Lower leg skin (tissue), 4 donors: Measurements from ENCODE around the gene PCF11. TPM values are rescaled to one million over a fixed set of nuclear protein-coding genes. Genes with fewer than 3 reads are reported as not detected.

Experiments used
- DNase-seq, 2 donors: peaks; one replicate each; pipeline ENCODE4 v3.0.0-alpha.2; 2019; ENCODE audit warnings: low spot score in 2 of 2
- H3K4me3 ChIP-seq: fragments of 200-600 bp; sonication (generic); 2 replicates; pipeline ENCODE4 v1.5.1; 2017; ENCODE audit warnings: mild to moderate bottlenecking, low read depth; ENCODE audit not compliant: poor library complexity, severe bottlenecking
- POLR2A ChIP-seq, 2 donors: fragments of 450-650 bp; IDR thresholded peaks; one replicate each; pipeline ENCODE4 v1.6.1; 2016 to 2017; ENCODE audit warnings: antibody characterized with exemption in 2 of 2, mild to moderate bottlenecking in 1 of 2, moderate library complexity in 1 of 2
- WGBS, 2 donors: methylation state at CpG; one replicate each; pipeline ENCODE4 v1.1.5; 2018; 5-methylcytosine and 5-hydroxymethylcytosine counted together
- intact Hi-C: fragments of 100-400 bp; cut with DNase I; formaldehyde crosslinking; loops from one replicate; pipeline ENCODE4 v1.15.0; 2023; ENCODE audit warnings: low total_unique reads
- total RNA-seq, 4 donors: library from RNA; depleted of rRNA; stranded (reverse); fragments of >200 nt; gene quantifications; one replicate each; pipeline ENCODE4 v1.1.0, GENCODE V29; 2016
- TF ChIP-seq, protein P1 (sequence below), 3 donors: fragments of 450-650 bp; IDR thresholded peaks; one replicate each; pipeline ENCODE4 v1.5.1; 2016; ENCODE audit warnings: antibody characterized with exemption in 3 of 3, mild to moderate bottlenecking in 3 of 3, moderate library complexity in 2 of 3

PCF11 gene
- total RNA-seq, 4 donors from 2014 or later, result 91.9 to 137 (median 119) TPM

DNA sequence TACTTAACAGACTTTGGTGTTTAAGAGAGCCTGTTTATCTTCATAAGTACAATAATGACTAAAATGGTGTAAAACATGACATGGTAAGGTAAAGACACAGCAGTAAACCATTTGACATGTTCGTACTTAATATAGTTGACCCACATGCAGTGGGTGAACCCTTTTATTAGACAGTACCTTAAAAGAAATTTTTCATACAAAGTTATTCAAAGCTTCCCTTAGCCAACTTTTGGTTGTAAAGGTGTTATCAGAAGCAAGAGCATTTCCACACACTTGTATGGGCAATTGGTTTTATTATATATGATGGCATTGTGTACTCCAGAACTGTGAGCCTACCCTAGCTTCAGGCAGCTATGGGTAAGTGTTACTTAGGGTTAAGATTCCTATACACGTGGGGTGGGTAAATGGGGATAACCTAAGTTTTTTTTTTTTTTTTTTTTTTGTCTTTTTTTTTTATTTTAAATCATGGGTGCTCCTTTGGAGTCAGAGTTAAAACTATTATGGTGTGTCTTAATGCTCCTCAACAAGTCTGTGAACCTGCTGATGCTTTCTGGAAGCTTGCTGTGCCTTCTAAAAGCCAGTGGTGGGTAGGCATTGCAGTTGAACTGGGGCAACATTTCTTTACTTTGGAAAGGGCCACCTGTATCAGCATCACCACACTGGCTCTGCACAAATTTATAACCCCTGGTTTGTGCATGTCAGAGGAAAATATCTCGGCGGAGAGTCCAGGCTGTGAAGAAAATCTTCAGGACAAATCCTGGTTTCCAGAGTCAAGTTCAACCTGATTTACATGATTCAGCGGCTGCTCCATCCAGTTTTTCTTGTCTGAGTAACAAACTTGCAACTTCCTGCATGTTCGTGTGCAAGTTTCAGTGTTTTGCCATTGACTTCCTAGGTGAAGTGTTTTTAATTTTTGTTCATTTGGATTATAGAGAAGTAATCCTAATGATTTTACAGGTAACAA, 3.3 kb downstream of the PCF11 start:
- DNase-seq, result peak in 1 of 2 donors; percentile 50
- H3K4me3 ChIP-seq, result peak overlapping the region; percentile 73
- TF ChIP-seq, protein P1, sequence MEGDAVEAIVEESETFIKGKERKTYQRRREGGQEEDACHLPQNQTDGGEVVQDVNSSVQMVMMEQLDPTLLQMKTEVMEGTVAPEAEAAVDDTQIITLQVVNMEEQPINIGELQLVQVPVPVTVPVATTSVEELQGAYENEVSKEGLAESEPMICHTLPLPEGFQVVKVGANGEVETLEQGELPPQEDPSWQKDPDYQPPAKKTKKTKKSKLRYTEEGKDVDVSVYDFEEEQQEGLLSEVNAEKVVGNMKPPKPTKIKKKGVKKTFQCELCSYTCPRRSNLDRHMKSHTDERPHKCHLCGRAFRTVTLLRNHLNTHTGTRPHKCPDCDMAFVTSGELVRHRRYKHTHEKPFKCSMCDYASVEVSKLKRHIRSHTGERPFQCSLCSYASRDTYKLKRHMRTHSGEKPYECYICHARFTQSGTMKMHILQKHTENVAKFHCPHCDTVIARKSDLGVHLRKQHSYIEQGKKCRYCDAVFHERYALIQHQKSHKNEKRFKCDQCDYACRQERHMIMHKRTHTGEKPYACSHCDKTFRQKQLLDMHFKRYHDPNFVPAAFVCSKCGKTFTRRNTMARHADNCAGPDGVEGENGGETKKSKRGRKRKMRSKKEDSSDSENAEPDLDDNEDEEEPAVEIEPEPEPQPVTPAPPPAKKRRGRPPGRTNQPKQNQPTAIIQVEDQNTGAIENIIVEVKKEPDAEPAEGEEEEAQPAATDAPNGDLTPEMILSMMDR (IDR thresholded peaks at IDR 0.05), result no peak
- no peak for TF ChIP-seq POLR2A (IDR thresholded peaks at IDR 0.05)
- WGBS, 2 donors, result 11 to 23% methylated on average over 6 of the region's 6 CpGs
- intact Hi-C loops, result no loop called here

DNA sequence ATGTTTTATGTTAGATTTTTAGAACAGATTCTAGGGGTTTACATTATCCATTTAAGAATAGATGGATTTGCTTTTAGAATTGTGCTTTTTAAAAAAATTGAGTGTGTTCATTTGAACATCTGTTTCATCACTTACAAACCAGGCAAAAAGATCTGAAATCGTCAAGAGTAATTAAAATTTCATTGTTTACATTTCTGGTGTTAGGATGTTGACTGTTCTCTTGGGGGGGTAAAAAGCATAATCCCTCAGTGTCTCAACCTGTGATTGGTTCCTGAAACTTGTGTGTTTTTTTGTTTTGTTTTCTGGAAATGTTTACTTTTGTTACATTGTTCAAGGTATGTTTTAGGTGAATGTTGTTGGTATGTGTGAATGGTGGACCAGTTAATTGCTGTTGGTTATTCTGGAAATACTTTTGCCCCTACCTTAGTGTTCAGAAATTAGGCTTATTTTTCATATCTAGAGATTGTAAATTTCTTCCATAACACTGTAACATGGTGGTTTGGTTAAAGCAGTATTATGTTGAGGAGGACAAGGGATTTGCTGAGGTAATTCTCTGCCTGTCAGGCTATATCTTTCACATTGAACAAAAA, 4.8 kb downstream of the PCF11 start:
- 23 to 28% methylated on average over 1 of the region's 1 CpG for WGBS, 2 donors
- no peak overlapping the region for H3K4me3 ChIP-seq
- intact Hi-C loops, result no loop called here
- DNase-seq, result no peak
- TF ChIP-seq POLR2A (IDR thresholded peaks at IDR 0.05), result no peak
- TF ChIP-seq, protein P1 (IDR thresholded peaks at IDR 0.05), result no peak

- intact Hi-C loops, result no loop called here
- no peak overlapping the region for H3K4me3 ChIP-seq
These were observed 5.4 kb downstream of the PCF11 start for GRCh38 chr11:83162377-83162776.

DNA sequence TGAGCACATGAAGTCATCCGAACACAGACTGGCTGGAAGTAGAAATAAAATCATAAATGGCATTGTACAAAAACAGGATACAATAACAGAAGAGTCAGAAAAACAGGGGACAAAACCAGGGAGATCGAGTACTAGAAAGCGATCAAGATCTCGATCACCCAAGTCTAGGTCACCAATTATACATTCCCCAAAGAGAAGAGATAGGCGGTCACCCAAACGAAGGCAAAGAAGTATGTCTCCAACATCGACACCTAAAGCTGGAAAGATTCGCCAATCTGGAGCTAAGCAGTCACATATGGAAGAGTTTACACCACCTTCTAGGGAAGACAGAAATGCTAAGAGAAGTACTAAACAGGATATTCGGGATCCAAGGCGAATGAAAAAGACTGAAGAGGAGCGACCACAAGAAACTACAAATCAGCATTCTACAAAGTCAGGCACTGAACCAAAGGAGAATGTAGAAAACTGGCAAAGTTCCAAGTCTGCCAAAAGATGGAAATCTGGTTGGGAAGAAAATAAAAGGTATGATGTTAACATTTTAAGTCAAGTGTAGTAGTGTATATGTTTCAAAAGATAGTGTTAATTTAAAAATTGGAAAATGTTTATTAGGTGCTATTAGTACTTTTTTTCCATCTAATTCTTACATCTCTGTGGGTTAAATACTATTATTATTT, 9.4 kb downstream of the PCF11 start:
- 92 to 93% methylated on average over 11 of the region's 11 CpGs for WGBS, 2 donors
- no peak overlapping the region for H3K4me3 ChIP-seq
- DNase-seq, result no peak
- intact Hi-C loops, result no loop called here
- TF ChIP-seq, protein P1 (IDR thresholded peaks at IDR 0.05), result no peak
- no peak for TF ChIP-seq POLR2A (IDR thresholded peaks at IDR 0.05)

More at GRCh38 chr11:83162377-83162776, 5.4 kb downstream of the PCF11 start:
- TF ChIP-seq, protein P1 (IDR thresholded peaks at IDR 0.05), result no peak
- TF ChIP-seq POLR2A (IDR thresholded peaks at IDR 0.05), result no peak
- no peak for DNase-seq
- WGBS, 2 donors, result 74 to 80% methylated on average over 2 of the region's 2 CpGs

- 94 to 99% methylated on average over 5 of the region's 5 CpGs for WGBS, 2 donors
These were observed 11.8 kb downstream of the PCF11 start for GRCh38 chr11:83168756-83169155.

More at GRCh38 chr11:83168756-83169155, 11.8 kb downstream of the PCF11 start:
- intact Hi-C loops, result no loop called here
- DNase-seq, result no peak
- H3K4me3 ChIP-seq, result no peak overlapping the region
- TF ChIP-seq, protein P1 (IDR thresholded peaks at IDR 0.05), result no peak
- no peak for TF ChIP-seq POLR2A (IDR thresholded peaks at IDR 0.05)
